ENCODE measurements around the gene FRMD4B.

DNA sequence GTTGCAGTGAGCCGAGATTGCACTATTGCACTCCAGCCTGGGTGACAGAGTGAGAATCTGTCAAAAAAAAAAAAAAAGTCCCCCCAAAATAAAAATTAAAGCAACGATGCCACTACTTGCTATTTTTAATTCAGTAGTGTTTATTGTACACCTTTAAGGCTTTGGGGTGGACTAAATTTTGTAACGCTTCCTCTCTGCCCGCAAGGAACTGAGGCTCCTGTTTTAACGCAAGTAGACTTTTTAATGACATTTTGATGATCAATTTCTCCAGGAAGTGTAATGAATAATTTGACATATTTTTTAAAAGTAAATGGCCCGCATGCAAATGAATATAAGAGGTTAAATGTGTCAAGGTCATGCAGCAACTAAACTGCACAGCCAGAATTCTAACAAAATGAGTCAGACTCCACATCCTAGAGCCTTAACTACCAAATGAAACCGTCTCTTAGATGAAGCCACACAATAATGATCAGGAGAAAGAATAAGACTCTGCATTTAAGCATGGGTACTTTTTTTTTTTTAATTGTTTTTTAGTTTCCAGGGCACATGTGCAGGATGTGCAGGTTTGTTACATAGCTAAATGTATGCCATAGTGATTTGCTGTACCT lies 166.7 kb downstream of the FRMD4B start:
- TF ChIP-seq CTCF (IDR thresholded peaks at IDR 0.05; ENCODE audit: borderline replicate concordance, extremely low read depth, low read length, poor library complexity, severe bottlenecking), result no peak
- no peak for TF ChIP-seq EZH2 (IDR thresholded peaks at IDR 0.05; ENCODE audit: borderline replicate concordance, low read depth, low read length, severe bottlenecking)

All from DND-41 (cell line).